GM21381 (cell line): Measurements from ENCODE around the gene ATP2B3.
"Not testable (repeated sequence)": the region's sequence is repeated elsewhere in the genome, so short reads cannot be mapped to it uniquely, and the experiment has no call there.

ENCODE experiments used
- ATAC-seq: cut with Tn5 transposase; IDR thresholded peaks from one replicate; pipeline ENCODE4 v1.9.1; 2021; ENCODE audit warnings: mild to moderate bottlenecking, moderate library complexity; ENCODE audit not compliant: unreplicated experiment

ATP2B3 gene

DNA sequence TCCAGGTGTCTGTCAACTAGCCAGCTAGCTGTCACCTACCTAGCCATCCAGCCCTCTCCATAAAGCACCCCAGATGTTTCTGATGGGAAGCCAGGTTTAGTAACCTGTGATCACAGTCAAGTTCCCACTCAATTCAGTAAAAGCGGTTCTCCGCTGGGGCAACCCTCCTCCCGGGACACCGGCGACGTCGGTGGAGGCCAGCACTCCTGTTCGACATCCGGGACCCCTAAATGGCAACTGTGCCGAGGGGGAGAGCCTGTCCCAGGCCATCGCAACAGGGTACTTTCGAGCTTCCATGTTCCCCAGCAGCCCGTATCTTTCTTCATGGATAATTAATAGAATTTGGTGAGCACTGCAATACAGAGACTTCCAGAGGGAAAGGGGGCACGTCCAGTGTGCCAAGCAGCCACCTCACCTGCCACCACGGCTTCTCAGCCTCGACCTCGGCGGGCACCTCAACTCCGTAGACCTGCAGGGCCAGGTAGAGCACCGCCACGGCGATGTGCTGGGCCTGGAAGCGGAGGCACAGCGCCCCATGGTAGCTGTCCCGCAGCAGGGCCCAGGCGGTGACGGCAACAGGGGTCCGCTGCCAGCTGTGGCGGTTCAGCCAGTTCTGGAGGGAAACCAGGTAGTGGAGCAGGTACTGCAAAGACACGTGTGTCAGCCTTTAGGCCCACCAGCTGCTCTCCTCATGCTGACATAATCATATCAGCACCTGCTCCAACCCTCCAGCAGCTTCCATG, 74.8 kb downstream of the ATP2B3 start:
- no peak for ATAC-seq

GRCh38 chrX:153592966-153593688, 75.7 kb downstream of the ATP2B3 start:
- no peak for ATAC-seq

GRCh38 chrX:153593811-153594500, 76.5 kb downstream of the ATP2B3 start:
- ATAC-seq, result no peak

DNA sequence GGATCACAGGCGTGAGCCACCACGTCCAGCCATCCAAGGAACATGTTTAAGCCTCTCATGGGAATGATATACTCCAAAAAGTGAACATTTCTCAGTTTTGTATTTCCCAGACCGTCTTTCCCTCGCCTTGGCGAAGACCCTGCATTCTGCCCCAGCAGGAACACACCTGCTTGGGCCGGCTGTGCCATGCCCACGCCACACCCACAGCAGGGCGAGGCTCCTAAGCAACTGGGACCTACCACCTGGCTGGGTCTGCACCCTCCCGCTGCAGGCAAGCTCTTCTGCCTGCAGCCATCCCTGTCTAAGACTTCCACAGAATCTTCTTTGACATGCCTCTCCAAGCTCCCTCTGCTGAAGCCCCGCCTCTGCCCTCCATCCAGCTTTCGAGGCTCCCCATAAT, 77.9 kb downstream of the ATP2B3 start:
- ATAC-seq, result no peak

GRCh38 chrX:153595859-153596857, 78.7 kb downstream of the ATP2B3 start:
- no peak for ATAC-seq

DNA sequence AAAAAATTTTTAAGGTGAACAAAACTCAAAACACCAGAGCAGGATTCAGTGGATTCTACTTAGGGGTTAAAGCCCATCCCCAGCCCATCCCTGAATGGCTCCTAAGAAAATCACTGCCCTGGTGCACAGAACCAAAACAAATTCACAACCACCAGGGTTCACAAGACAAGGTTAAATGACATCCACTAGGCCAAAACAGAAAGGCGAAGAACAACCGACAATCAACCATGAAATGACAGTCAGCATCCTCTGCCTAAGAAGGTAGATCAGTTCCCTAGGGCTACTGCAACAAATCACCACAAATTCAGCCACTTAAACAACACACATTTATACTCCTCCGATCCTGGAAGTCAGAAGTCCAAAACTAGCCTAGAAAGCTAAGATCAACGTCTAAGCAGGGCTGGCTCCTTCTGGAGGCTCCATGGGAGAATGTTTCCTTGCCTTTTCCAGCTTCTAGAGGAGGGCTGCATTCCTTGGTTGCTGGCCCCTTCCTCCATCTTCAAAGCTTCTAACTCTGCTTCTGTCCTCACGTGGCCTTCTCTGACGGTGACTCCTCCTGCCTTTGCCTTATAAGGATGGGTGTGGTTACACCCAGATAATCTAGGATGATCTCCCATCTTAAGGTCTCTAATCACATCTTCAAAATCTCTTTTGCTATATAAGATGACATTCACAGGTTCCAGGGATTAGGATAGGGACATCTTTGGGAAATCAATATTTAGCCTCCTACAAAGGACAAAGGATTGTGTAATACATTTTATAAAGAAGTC, 79.7 kb downstream of the ATP2B3 start:
- ATAC-seq, result no peak

DNA sequence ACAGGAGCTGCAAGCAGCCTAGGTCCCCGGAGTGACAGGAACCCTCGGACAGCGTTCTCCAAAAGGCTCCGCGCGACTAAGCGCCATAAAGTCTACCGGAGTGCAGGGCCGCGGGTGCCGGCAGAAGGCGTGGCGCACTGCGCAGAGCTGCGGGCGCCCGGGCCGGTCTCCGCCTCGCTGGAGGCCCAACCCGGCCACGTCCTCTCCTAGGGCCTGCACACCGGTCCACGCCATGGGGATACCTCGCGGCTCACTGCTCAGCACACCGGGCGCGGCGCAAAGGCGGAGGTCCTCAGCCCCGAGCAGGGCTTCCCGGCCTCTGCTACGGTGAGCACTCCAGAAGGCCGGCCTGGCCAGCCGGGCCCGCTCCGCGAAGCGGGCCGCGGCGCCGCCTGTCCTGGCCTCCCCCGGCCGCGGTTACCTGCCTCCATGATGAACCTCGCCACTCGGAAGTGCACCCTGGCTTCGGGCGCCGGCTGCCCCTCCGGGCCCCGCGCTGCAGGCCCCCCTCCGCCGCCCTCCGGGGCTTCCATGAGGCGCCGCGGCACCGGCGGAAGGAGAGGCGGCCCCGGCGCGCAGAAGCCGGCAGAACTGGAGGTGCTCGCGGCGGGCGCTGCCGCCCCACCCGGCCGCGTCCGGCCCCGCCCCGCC, 81.2 kb downstream of the ATP2B3 start, which contains the start of gene CCNQ:
CCNQ (minus strand) TSS at position 599 of the 651 bp plus-strand sequence; CDS start at position 533, 66 bp downstream.
- ATAC-seq, result peak; percentile 44

GRCh38 chrX:153599192-153600031, 82.0 kb downstream of the ATP2B3 start:
- peak; percentile 77 for ATAC-seq

- no peak for ATAC-seq
Measured at GRCh38 chrX:153600032-153600373, 82.6 kb downstream of the ATP2B3 start.

- ATAC-seq, result no peak
Measured at GRCh38 chrX:153600921-153601320, 83.5 kb downstream of the ATP2B3 start.

DNA sequence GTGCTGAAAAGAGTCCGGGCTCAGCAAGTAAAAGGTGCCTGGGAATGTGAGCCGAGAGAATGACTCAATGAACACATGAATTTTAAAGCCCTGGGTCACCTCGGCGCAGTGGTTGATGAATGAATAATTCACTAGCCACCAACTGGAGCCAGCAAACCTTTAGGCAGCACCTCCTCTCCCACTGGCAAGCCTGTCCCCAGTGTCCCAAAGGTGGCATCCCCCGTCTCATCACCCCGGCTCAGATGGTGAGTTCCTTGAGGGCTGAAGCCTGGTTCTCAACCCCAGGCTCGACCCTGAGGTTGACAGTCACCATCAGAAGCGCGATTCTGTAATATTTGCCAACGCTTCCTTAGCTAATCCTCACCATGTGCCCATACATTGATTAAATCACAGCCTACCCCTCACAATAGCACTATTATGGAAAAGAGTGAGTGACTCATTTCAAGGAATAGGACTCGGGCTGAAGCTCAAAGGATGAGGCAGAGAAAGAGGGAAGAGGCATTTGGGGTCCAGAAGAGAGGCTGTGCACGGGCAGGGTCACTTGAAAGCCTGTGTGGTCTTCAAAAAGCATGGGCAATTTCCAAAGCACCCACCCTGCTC, 84.2 kb downstream of the ATP2B3 start:
- no peak for ATAC-seq

GRCh38 chrX:153602601-153603000, 85.2 kb downstream of the ATP2B3 start:
- no peak for ATAC-seq

GRCh38 chrX:153603131-153603656, 85.8 kb downstream of the ATP2B3 start:
- ATAC-seq, result no peak

GRCh38 chrX:153604666-153605380, 87.4 kb downstream of the ATP2B3 start:
- not testable (repeated sequence) for ATAC-seq

DNA sequence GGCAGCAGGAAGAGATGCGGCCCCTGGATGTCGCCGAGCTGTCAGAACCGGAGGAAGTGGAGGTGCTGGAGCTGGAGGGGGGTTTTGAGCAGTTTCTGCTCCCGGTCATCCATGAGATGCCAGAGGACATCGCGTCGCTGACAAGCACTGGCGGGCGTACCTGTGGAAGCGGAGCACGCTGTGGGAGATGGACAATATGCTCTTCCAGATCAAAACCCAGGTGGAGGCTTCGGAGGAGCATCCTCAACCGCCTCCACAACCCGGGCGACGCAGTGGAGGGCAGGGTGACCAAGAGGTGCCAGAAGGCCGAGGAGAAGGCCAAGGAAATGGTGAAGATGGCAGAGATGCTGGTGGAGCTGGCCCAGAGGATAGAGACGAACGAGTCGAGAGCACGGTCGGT, 89.1 kb downstream of the ATP2B3 start:
- ATAC-seq, result no peak

DNA sequence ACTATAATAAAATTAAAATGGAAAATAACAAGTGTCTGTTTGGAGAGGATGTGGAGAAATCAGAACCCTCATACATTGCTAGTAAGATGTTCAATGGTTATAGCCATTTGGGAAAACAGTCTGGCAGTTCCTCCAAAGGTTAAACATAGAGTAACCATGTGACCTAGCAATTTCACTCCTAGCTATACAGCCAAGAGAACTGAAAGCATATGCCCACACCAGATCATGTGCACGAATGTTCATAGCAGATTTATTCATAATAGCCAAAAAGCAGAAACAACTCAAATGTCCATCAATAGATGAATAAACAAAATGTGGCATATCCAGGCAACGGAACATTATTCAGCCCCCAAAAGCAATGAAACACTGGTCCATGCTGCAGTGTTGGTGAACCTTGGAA, 90.9 kb downstream of the ATP2B3 start:
- no peak for ATAC-seq

- no peak for ATAC-seq
Measured at GRCh38 chrX:153608806-153609205, 91.4 kb downstream of the ATP2B3 start.
